Thyroid gland (tissue), 4 donors: Measurements from ENCODE around the gene CUTC. TPM values are rescaled to one million over a fixed set of nuclear protein-coding genes. Genes with fewer than 3 reads are reported as not detected.

Experiments used
- DNase-seq, 2 donors: peaks; one replicate each; pipeline ENCODE4 v3.0.0-alpha.2; 2019
- H3K27ac ChIP-seq, 3 donors: fragments of 200-600 bp; sonication (generic); 1 replicate in 2 of 3; 2 replicates in 1 of 3; pipeline ENCODE4 v1.5.1; 2016 to 2019; ENCODE audit warnings: mild to moderate bottlenecking in 1 of 3, moderate library complexity in 1 of 3
- H3K27me3 ChIP-seq: fragments of 200-600 bp; sonication (generic); one replicate; pipeline ENCODE4 v1.5.1; 2019
- H3K36me3 ChIP-seq, 2 donors: fragments of 200-600 bp; sonication (generic); one replicate each; pipeline ENCODE4 v1.5.1; 2016 to 2019
- H3K4me1 ChIP-seq, 2 donors: fragments of 200-600 bp; sonication (generic); one replicate each; pipeline ENCODE4 v1.5.1; 2017 to 2019
- H3K4me3 ChIP-seq, 3 donors: fragments of 200-600 bp; sonication (generic); replicated peaks in 1 of 3; 1 replicate in 2 of 3; 2 replicates in 1 of 3; pipeline ENCODE4 v1.5.1; 2016; ENCODE audit warnings: mild to moderate bottlenecking in 1 of 3
- H3K9me3 ChIP-seq: fragments of 200-600 bp; sonication (generic); one replicate; pipeline ENCODE4 v1.5.1; 2017
- CTCF ChIP-seq, 6 experiments: fragments of 200-600 bp in 3 of 6; fragments of 450-650 bp in 3 of 6; sonication (generic) in 3 of 6; IDR thresholded peaks; one replicate each; pipeline ENCODE4 v1.5.1; 2016 to 2019; ENCODE audit warnings: antibody characterized with exemption in 6 of 6, mild to moderate bottlenecking in 2 of 6, inconsistent platforms in 1 of 6, moderate library complexity in 1 of 6
- POLR2A ChIP-seq, 2 donors: fragments of 450-650 bp; IDR thresholded peaks; one replicate each; pipeline ENCODE4 v1.6.1; 2017; ENCODE audit warnings: antibody characterized with exemption in 2 of 2, mild to moderate bottlenecking in 2 of 2, moderate library complexity in 1 of 2
- whole genome bisulfite sequencing, 2 donors: methylation state at CpG; one replicate each; pipeline ENCODE4 v1.1.5; 2017; 5-methylcytosine and 5-hydroxymethylcytosine counted together
- intact Hi-C: fragments of 100-400 bp; cut with DNase I; formaldehyde crosslinking; loops from one replicate; pipeline ENCODE4 v1.15.1; 2023
- total RNA-seq, 4 donors: library from RNA; depleted of rRNA; stranded (reverse); fragments of >200 nt; gene quantifications; one replicate each; pipeline ENCODE4 v1.2.3, GENCODE V29; 2016

CUTC gene
- total RNA-seq, 4 donors from 2014 or later, result 18.6 to 25.7 (median 20.7) TPM

- intact Hi-C loops, result no loop called here
- Histone ChIP-seq H3K27me3 (no peaks in the 10 kb centered on the region), H3K4me3 (no peak overlapping the region), H3K4me1 (no peaks in the 10 kb centered on the region), H3K27ac (no peak overlapping the region), H3K36me3 (no peaks in the 10 kb centered on the region), H3K9me3 (no peaks in the 10 kb centered on the region)
- no peak for TF ChIP-seq POLR2A (IDR thresholded peaks at IDR 0.05)
- TF ChIP-seq CTCF (IDR thresholded peaks at IDR 0.05), result no peak
- 95 to 98% methylated on average over 4 of the region's 4 CpGs for WGBS, 2 donors
- no peak for DNase-seq
These were observed 61.8 kb downstream of the CUTC start for GRCh38 chr10:99793819-99794218.

- no peaks in the 10 kb centered on the region for H3K27me3 ChIP-seq
- no peak for DNase-seq
- H3K9me3 ChIP-seq, result no peaks in the 10 kb centered on the region
- intact Hi-C loops, result no loop called here
- H3K4me1 ChIP-seq, result no peaks in the 10 kb centered on the region
- no peak for TF ChIP-seq POLR2A (IDR thresholded peaks at IDR 0.05)
- TF ChIP-seq CTCF (IDR thresholded peaks at IDR 0.05), result no peak
- no peak overlapping the region for H3K27ac ChIP-seq
- 84 to 90% methylated on average over 6 of the region's 6 CpGs for WGBS, 2 donors
- H3K36me3 ChIP-seq, result no peaks in the 10 kb centered on the region
- H3K4me3 ChIP-seq, result no peak overlapping the region
These were observed 64.9 kb downstream of the CUTC start for GRCh38 chr10:99796928-99797327.

- Histone ChIP-seq H3K9me3 (no peaks in the 10 kb centered on the region), H3K27me3 (no peaks in the 10 kb centered on the region), H3K36me3 (no peaks in the 10 kb centered on the region), H3K4me1 (no peaks in the 10 kb centered on the region), H3K4me3 (no peak overlapping the region), H3K27ac (no peak overlapping the region)
- intact Hi-C loops, result no loop called here
- 89 to 93% methylated on average over 4 of the region's 4 CpGs for WGBS, 2 donors
- TF ChIP-seq POLR2A (IDR thresholded peaks at IDR 0.05) (no peak), CTCF (IDR thresholded peaks at IDR 0.05) (no peak)
- DNase-seq, result no peak
These were observed 66.0 kb downstream of the CUTC start for GRCh38 chr10:99798031-99798430.

- H3K36me3 ChIP-seq, result no peaks in the 10 kb centered on the region
- intact Hi-C loops, result no loop called here
- H3K27ac ChIP-seq, result no peak overlapping the region
- H3K4me1 ChIP-seq, result no peaks in the 10 kb centered on the region
- H3K4me3 ChIP-seq, result no peak overlapping the region
- no peaks in the 10 kb centered on the region for H3K9me3 ChIP-seq
- no peak for DNase-seq
- H3K27me3 ChIP-seq, result no peaks in the 10 kb centered on the region
- WGBS, 2 donors, result 91 to 92% methylated on average over 3 of the region's 3 CpGs
- TF ChIP-seq POLR2A (IDR thresholded peaks at IDR 0.05) (no peak), CTCF (IDR thresholded peaks at IDR 0.05) (no peak)
These were observed 66.9 kb downstream of the CUTC start for GRCh38 chr10:99798920-99799319.

- intact Hi-C loops, result no loop called here
- no peak for TF ChIP-seq POLR2A (IDR thresholded peaks at IDR 0.05)
- TF ChIP-seq CTCF (IDR thresholded peaks at IDR 0.05), result no peak
- Histone ChIP-seq H3K27me3 (no peaks in the 10 kb centered on the region), H3K9me3 (no peaks in the 10 kb centered on the region), H3K4me3 (no peak overlapping the region), H3K27ac (no peak overlapping the region), H3K4me1 (no peaks in the 10 kb centered on the region), H3K36me3 (no peaks in the 10 kb centered on the region)
- WGBS, 2 donors, result 85 to 93% methylated on average over 4 of the region's 4 CpGs
- DNase-seq, result no peak
These were observed 67.6 kb downstream of the CUTC start for GRCh38 chr10:99799613-99800012.
